Sigmoid colon (tissue), 7 donors: Measurements from ENCODE around the gene ACTR3. TPM values are rescaled to one million over a fixed set of nuclear protein-coding genes. Genes with fewer than 3 reads are reported as not detected.

Source experiments
- DNase-seq: peaks from one replicate; pipeline ENCODE4 v3.0.0-alpha.2; 2019
- H3K27ac ChIP-seq, 4 donors: fragments of 200-600 bp; sonication (generic); one replicate each; pipeline ENCODE4 v1.5.1; 2016 to 2019; ENCODE audit warnings: mild to moderate bottlenecking in 1 of 4
- H3K27me3 ChIP-seq, 3 donors: fragments of 200-600 bp; sonication (generic); one replicate each; pipeline ENCODE4 v1.5.1; 2019; ENCODE audit warnings: mild to moderate bottlenecking in 1 of 3
- H3K36me3 ChIP-seq, 4 donors: fragments of 200-600 bp; sonication (generic); one replicate each; pipeline ENCODE4 v1.5.1; 2016 to 2019
- H3K4me1 ChIP-seq, 4 donors: fragments of 200-600 bp; sonication (generic); one replicate each; pipeline ENCODE4 v1.5.1; 2017 to 2019
- H3K4me3 ChIP-seq, 4 donors: fragments of 200-600 bp; sonication (generic); one replicate each; pipeline ENCODE4 v1.5.1; 2017 to 2019; ENCODE audit warnings: mild to moderate bottlenecking in 2 of 4, moderate library complexity in 1 of 4
- H3K9me3 ChIP-seq, 4 donors: fragments of 200-600 bp in 3 of 4; sonication (generic) in 3 of 4; one replicate each; pipeline versions ENCODE4 v1.5.1 to v1.6.1; 2013 to 2019
- EP300 ChIP-seq, 4 donors: sonication (generic); formaldehyde crosslinking; IDR thresholded peaks; one replicate each; pipeline ENCODE4 v1.6.1; 2017; ENCODE audit warnings: antibody characterized with exemption in 4 of 4
- POLR2A ChIP-seq, 2 donors: fragments of 450-650 bp; IDR thresholded peaks; one replicate each; pipeline ENCODE4 v1.6.1; 2016; ENCODE audit warnings: antibody characterized with exemption in 2 of 2, mild to moderate bottlenecking in 2 of 2, moderate library complexity in 2 of 2
- POLR2AphosphoS5 ChIP-seq, 4 donors: sonication (generic); formaldehyde crosslinking; IDR thresholded peaks; one replicate each; pipeline ENCODE4 v1.6.1; 2017; ENCODE audit warnings: antibody characterized with exemption in 4 of 4
- WGBS, 2 donors: extraction: QIAGEN DNeasy Blood & Tissue Kit; methylation state at CpG; one replicate each; pipeline ENCODE4 v1.1.7; 2013; 5-methylcytosine and 5-hydroxymethylcytosine counted together
- intact Hi-C: fragments of 100-400 bp; cut with DNase I; formaldehyde crosslinking; loops from one replicate; pipeline ENCODE4 v1.15.1; 2023
- polyA plus RNA-seq, 3 donors: library from polyadenylated mRNA; stranded (reverse); fragments of 200-250 nt; gene quantifications; one replicate each; pipeline ENCODE4 v1.2.3, GENCODE V29; 2013
- total RNA-seq, 4 donors: library from RNA; depleted of rRNA; stranded (reverse); fragments of >200 nt; gene quantifications; one replicate each; pipeline ENCODE4 v1.1.0, GENCODE V29; 2016
- TF ChIP-seq, protein P1 (sequence below), 4 experiments: fragments of 450-650 bp in 3 of 4; fragments of 200-600 bp in 1 of 4; IDR thresholded peaks; one replicate each; pipeline ENCODE4 v1.5.1; 2016 to 2019; ENCODE audit warnings: antibody characterized with exemption in 4 of 4, mild to moderate bottlenecking in 3 of 4, moderate library complexity in 2 of 4
- donor health status: healthy with polysubstance abuse.
- donor health status: Bipolar disorder and iron deficiency.
- donor health status: healthy.

The ACTR3 gene
- total and polyA plus RNA-seq, 7 donors = 108 to 178 (median 147) TPM

GRCh38 chr2:113915082-113915819 lies 25.4 kb downstream of the ACTR3 start:
- TF ChIP-seq EP300 (IDR thresholded peaks at IDR 0.05) (no peak), POLR2A (IDR thresholded peaks at IDR 0.05) (no peak), POLR2AphosphoS5 (IDR thresholded peaks at IDR 0.05) (no peak)
- TF ChIP-seq, protein P1, sequence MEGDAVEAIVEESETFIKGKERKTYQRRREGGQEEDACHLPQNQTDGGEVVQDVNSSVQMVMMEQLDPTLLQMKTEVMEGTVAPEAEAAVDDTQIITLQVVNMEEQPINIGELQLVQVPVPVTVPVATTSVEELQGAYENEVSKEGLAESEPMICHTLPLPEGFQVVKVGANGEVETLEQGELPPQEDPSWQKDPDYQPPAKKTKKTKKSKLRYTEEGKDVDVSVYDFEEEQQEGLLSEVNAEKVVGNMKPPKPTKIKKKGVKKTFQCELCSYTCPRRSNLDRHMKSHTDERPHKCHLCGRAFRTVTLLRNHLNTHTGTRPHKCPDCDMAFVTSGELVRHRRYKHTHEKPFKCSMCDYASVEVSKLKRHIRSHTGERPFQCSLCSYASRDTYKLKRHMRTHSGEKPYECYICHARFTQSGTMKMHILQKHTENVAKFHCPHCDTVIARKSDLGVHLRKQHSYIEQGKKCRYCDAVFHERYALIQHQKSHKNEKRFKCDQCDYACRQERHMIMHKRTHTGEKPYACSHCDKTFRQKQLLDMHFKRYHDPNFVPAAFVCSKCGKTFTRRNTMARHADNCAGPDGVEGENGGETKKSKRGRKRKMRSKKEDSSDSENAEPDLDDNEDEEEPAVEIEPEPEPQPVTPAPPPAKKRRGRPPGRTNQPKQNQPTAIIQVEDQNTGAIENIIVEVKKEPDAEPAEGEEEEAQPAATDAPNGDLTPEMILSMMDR (IDR thresholded peaks at IDR 0.05) = no peak
- H3K36me3 ChIP-seq = peaks cover 0 to 43% (median 5%) of the 10 kb centered on the region in 4 donors
- H3K27me3 ChIP-seq = no peaks in the 10 kb centered on the region
- no peak for DNase-seq
- H3K4me3 ChIP-seq = no peak overlapping the region
- H3K4me1 ChIP-seq = peaks cover 0 to 10% (median 10%) of the 10 kb centered on the region in 4 donors
- H3K27ac ChIP-seq = no peak overlapping the region
- WGBS, 2 donors = 85 to 87% methylated on average over 10 of the region's 10 CpGs
- intact Hi-C loops = no loop called here
- no peaks in the 10 kb centered on the region for H3K9me3 ChIP-seq

GRCh38 chr2:113918229-113918628 lies 28.3 kb downstream of the ACTR3 start:
- no peaks in the 10 kb centered on the region for H3K27me3 ChIP-seq
- no peak overlapping the region for H3K27ac ChIP-seq
- H3K4me3 ChIP-seq = no peak overlapping the region
- H3K9me3 ChIP-seq = no peaks in the 10 kb centered on the region
- 88 to 93% methylated on average over 1 of the region's 1 CpG for WGBS, 2 donors
- TF ChIP-seq POLR2AphosphoS5 (IDR thresholded peaks at IDR 0.05) = no peak
- TF ChIP-seq POLR2A (IDR thresholded peaks at IDR 0.05) = no peak
- TF ChIP-seq, protein P1 (IDR thresholded peaks at IDR 0.05) = no peak
- no peak for TF ChIP-seq EP300 (IDR thresholded peaks at IDR 0.05)
- intact Hi-C loops = no loop called here
- peaks cover 0 to 5% (median 0%) of the 10 kb centered on the region in 4 donors for H3K4me1 ChIP-seq
- peaks cover 0 to 46% (median 7%) of the 10 kb centered on the region in 4 donors for H3K36me3 ChIP-seq
- no peak for DNase-seq

GRCh38 chr2:113920996-113921395 lies 31.1 kb downstream of the ACTR3 start:
- Histone ChIP-seq H3K27me3 (no peaks in the 10 kb centered on the region), H3K9me3 (no peaks in the 10 kb centered on the region), H3K27ac (no peak overlapping the region), H3K4me3 (no peak overlapping the region), H3K4me1 (peaks cover 0 to 5% (median 0%) of the 10 kb centered on the region in 4 donors), H3K36me3 (peaks cover 0 to 38% (median 9%) of the 10 kb centered on the region in 4 donors)
- DNase-seq = no peak
- TF ChIP-seq POLR2AphosphoS5 (IDR thresholded peaks at IDR 0.05) (no peak), EP300 (IDR thresholded peaks at IDR 0.05) (no peak), POLR2A (IDR thresholded peaks at IDR 0.05) (no peak)
- TF ChIP-seq, protein P1 (IDR thresholded peaks at IDR 0.05) = no peak
- intact Hi-C loops = no loop called here
- WGBS, 2 donors = 80 to 90% methylated on average over 3 of the region's 3 CpGs

DNA sequence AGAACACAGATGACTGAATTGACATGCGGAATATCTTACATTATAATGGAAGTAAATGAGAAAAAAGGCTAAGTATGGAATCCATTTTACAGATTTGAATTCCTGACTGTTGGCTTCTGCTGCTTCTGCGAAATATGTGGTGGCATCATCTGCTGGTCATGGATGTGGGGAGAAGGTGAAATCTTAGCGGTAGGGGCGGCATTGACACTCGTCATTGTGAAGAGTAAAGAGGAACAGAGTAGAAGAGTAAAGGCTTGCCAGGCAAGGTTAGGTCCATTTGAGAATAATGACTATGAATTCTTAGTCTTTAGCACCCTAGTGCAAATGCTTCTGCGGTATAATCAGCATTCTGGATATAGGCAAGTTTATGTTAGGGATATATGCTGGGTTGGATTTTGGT lies 32.4 kb downstream of the ACTR3 start:
- Histone ChIP-seq H3K4me1 (peaks cover 0 to 5% (median 0%) of the 10 kb centered on the region in 4 donors), H3K27me3 (no peaks in the 10 kb centered on the region), H3K4me3 (no peak overlapping the region), H3K36me3 (peaks cover 0 to 39% (median 8%) of the 10 kb centered on the region in 4 donors), H3K27ac (no peak overlapping the region), H3K9me3 (no peaks in the 10 kb centered on the region)
- no peak for DNase-seq
- intact Hi-C loops = no loop called here
- 95% methylated on average over 6 of the region's 6 CpGs for WGBS, 2 donors
- TF ChIP-seq, protein P1 (IDR thresholded peaks at IDR 0.05) = no peak
- TF ChIP-seq EP300 (IDR thresholded peaks at IDR 0.05) = no peak
- no peak for TF ChIP-seq POLR2AphosphoS5 (IDR thresholded peaks at IDR 0.05)
- TF ChIP-seq POLR2A (IDR thresholded peaks at IDR 0.05) = no peak
